DOHH2 (cell line): ENCODE measurements around the gene RIMBP2.

ENCODE experiments used
- CTCF ChIP-seq: fragments of 200-600 bp; sonication (generic); IDR thresholded peaks from one replicate; pipeline ENCODE4 v1.5.1; 2014; ENCODE audit warnings: antibody characterized with exemption, mild to moderate bottlenecking, low read depth, low read length; ENCODE audit not compliant: poor library complexity, severe bottlenecking
- EZH2phosphoT487 ChIP-seq: fragments of 200-600 bp; sonication (generic); IDR thresholded peaks from 2 replicates; pipeline ENCODE4 v1.6.1; 2017; ENCODE audit warnings: borderline replicate concordance, mild to moderate bottlenecking, antibody characterized with exemption, low read length, moderate library complexity, mixed read lengths

GRCh38 chr12:130477701-130478100, 238.4 kb downstream of the RIMBP2 start:
- TF ChIP-seq CTCF (no peak), EZH2phosphoT487 (no peak)
